SK-N-SH treated with all-trans-retinoic acid at 6 μM for 48 hours (cell line): Measurements from ENCODE around the gene SLC13A4.

Source experiments
- ATAC-seq: fragments of 200-7000 bp; cut with Tn5 transposase; 3 replicates; pipeline ENCODE4 v1.9.1; 2020; ENCODE audit warnings: mild to moderate bottlenecking, moderate library complexity
- ARNTL ChIP-seq: fragments of 450-650 bp; formaldehyde crosslinking; IDR thresholded peaks from 2 replicates; pipeline ENCODE4 v1.5.0; 2020; ENCODE audit warnings: low read depth, mild to moderate bottlenecking, moderate library complexity, borderline replicate concordance
- BACH2 ChIP-seq: fragments of 250-450 bp; sonication (Bioruptor Pico); IDR thresholded peaks from 2 replicates; pipeline ENCODE4 v1.9.0; 2021; ENCODE audit warnings: mild to moderate bottlenecking, borderline replicate concordance
- CREB5 ChIP-seq: fragments of 250-450 bp; sonication (Bioruptor Pico); IDR thresholded peaks from 2 replicates; pipeline ENCODE4 v1.5.1; 2020; ENCODE audit warnings: low read depth, mild to moderate bottlenecking, moderate library complexity
- CSDC2 ChIP-seq: fragments of 250-450 bp; sonication (Bioruptor Pico); IDR thresholded peaks from 2 replicates; pipeline ENCODE4 v1.5.0; 2020; ENCODE audit warnings: mild to moderate bottlenecking, moderate library complexity
- CSRNP3 ChIP-seq: fragments of 250-450 bp; sonication (Bioruptor Pico); IDR thresholded peaks from 2 replicates; pipeline ENCODE4 v1.5.1; 2021; ENCODE audit warnings: mild to moderate bottlenecking, moderate library complexity
- ESRRG ChIP-seq: fragments of 250-450 bp; sonication (Bioruptor Pico); IDR thresholded peaks from 2 replicates; pipeline ENCODE4 v1.6.1; 2021; ENCODE audit warnings: mild to moderate bottlenecking
- GLIS3 ChIP-seq: fragments of 250-450 bp; sonication (Bioruptor Pico); IDR thresholded peaks from 2 replicates; pipeline ENCODE4 v1.5.0; 2020; ENCODE audit warnings: mild to moderate bottlenecking, moderate library complexity
- OSR1 ChIP-seq: fragments of 250-450 bp; sonication (Bioruptor Pico); IDR thresholded peaks from 2 replicates; pipeline ENCODE4 v1.8.0; 2022; ENCODE audit warnings: moderate library complexity, mild to moderate bottlenecking, inconsistent platforms
- POU6F1 ChIP-seq: fragments of 250-450 bp; sonication (Bioruptor Pico); IDR thresholded peaks from 2 replicates; pipeline ENCODE4 v1.8.0; 2021; ENCODE audit warnings: low read depth, mild to moderate bottlenecking, moderate library complexity, borderline replicate concordance
- PPARA ChIP-seq: fragments of 250-450 bp; sonication (Bioruptor Pico); IDR thresholded peaks from 2 replicates; pipeline ENCODE4 v1.5.0; 2020; ENCODE audit warnings: mild to moderate bottlenecking, borderline replicate concordance
- SNAI2 ChIP-seq: fragments of 250-450 bp; sonication (Bioruptor Pico); IDR thresholded peaks from 2 replicates; pipeline ENCODE4 v1.5.0; 2020; ENCODE audit warnings: mild to moderate bottlenecking, moderate library complexity
- TOX ChIP-seq: fragments of 250-450 bp; sonication (Bioruptor Pico); IDR thresholded peaks from 2 replicates; pipeline ENCODE4 v1.8.0; 2021; ENCODE audit warnings: mild to moderate bottlenecking, moderate library complexity, borderline replicate concordance
- ZC3H10 ChIP-seq: fragments of 250-450 bp; sonication (Bioruptor Pico); IDR thresholded peaks from 2 replicates; pipeline ENCODE4 v1.5.1; 2021; ENCODE audit warnings: mild to moderate bottlenecking, moderate library complexity
- ZFP3 ChIP-seq: fragments of 250-450 bp; sonication (Bioruptor Pico); IDR thresholded peaks from 2 replicates; pipeline ENCODE4 v1.5.0; 2020; ENCODE audit warnings: mild to moderate bottlenecking, moderate library complexity
- ZFP30 ChIP-seq: fragments of 450-650 bp; formaldehyde crosslinking; IDR thresholded peaks from 2 replicates; pipeline ENCODE4 v1.5.0; 2022; ENCODE audit warnings: mild to moderate bottlenecking, moderate library complexity
- ZNF565 ChIP-seq: fragments of 450-650 bp; formaldehyde crosslinking; conservative IDR thresholded peaks from 2 replicates; pipeline ENCODE4 v1.5.0; 2020; ENCODE audit warnings: low read depth, mild to moderate bottlenecking, moderate library complexity
- ZNF70 ChIP-seq: fragments of 450-650 bp; formaldehyde crosslinking; IDR thresholded peaks from 2 replicates; pipeline ENCODE4 v1.5.0; 2020; ENCODE audit warnings: mild to moderate bottlenecking, moderate library complexity
- ZNF8 ChIP-seq: fragments of 450-650 bp; formaldehyde crosslinking; IDR thresholded peaks from 2 replicates; pipeline ENCODE4 v1.5.0; 2020; ENCODE audit warnings: mild to moderate bottlenecking, moderate library complexity
- TF ChIP-seq, protein P1 (sequence below): fragments of 250-450 bp; sonication (Bioruptor Pico); IDR thresholded peaks from 2 replicates; pipeline ENCODE4 v1.5.0; 2020; ENCODE audit warnings: mild to moderate bottlenecking, moderate library complexity

SLC13A4 gene

GRCh38 chr7:135741905-135742304 is 13.9 kb upstream of the SLC13A4 start:
- ATAC-seq, result no peak
- TF ChIP-seq ZFP30, result no peak
- no peak for TF ChIP-seq PPARA (CRISPR knock-in tag)
- no peak for TF ChIP-seq CSDC2 (CRISPR knock-in tag)
- no peak for TF ChIP-seq SNAI2 (CRISPR knock-in tag)
- no peak for TF ChIP-seq OSR1 (CRISPR knock-in tag)
- no peak for TF ChIP-seq ESRRG (CRISPR knock-in tag)
- no peak for TF ChIP-seq CREB5 (CRISPR knock-in tag)
- TF ChIP-seq GLIS3 (CRISPR knock-in tag), result no peak
- no peak for TF ChIP-seq ARNTL (CRISPR knock-in tag)

- TF ChIP-seq BACH2, result no peak
- ATAC-seq, result no peak
Observed at GRCh38 chr7:135740889-135741288, 12.9 kb upstream of the SLC13A4 start.

DNA sequence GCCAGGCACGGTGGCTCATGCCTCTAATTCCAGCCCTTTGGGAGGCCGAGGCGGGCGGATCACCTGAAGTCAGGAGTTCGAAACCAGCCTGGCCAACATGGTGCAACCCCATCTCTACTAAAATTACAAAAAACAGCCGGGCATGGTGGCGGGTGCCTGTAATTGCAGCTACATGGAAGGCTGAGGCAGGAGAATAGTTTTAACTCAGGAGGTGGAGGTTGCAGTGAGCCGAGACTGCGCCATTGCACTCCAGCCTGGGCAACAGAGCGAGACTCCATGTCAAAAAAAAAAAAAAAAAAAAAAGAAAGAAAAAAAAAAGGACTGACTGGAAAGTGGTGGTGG is 9.3 kb upstream of the SLC13A4 start:
- ATAC-seq, result 0 out of 3 replicates have a peak, but pooled peaks have one; percentile 20

GRCh38 chr7:135736586-135737305 is 8.8 kb upstream of the SLC13A4 start:
- ATAC-seq, result no peak; the same call in 2 of the 3 replicates

DNA sequence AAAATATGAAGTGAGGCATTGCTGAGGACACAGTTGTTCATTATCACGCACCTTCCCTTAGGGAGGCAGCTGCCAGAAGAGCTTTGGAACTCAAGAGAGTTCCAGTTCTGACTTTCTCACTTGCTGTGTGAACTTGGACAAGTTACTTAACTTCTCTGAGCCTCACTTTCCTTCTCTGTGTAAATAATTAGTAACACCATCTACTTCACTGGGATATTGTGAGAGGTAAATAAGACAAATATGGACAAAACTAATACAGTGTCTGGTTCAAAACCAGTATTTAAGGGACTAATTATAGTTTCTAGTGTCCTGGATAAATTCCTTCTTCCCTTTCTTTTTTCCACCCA is 6.3 kb upstream of the SLC13A4 start:
- ATAC-seq, result no peak
- TF ChIP-seq ZC3H10, result no peak
- TF ChIP-seq ARNTL (CRISPR knock-in tag), result no peak
- TF ChIP-seq CREB5 (CRISPR knock-in tag), result no peak
- no peak for TF ChIP-seq ZNF565 (CRISPR knock-in tag)
- no peak for TF ChIP-seq ZFP30
- no peak for TF ChIP-seq BACH2
- no peak for TF ChIP-seq ZNF70

More at GRCh38 chr7:135736586-135737305, 8.8 kb upstream of the SLC13A4 start:
- TF ChIP-seq, protein P1, sequence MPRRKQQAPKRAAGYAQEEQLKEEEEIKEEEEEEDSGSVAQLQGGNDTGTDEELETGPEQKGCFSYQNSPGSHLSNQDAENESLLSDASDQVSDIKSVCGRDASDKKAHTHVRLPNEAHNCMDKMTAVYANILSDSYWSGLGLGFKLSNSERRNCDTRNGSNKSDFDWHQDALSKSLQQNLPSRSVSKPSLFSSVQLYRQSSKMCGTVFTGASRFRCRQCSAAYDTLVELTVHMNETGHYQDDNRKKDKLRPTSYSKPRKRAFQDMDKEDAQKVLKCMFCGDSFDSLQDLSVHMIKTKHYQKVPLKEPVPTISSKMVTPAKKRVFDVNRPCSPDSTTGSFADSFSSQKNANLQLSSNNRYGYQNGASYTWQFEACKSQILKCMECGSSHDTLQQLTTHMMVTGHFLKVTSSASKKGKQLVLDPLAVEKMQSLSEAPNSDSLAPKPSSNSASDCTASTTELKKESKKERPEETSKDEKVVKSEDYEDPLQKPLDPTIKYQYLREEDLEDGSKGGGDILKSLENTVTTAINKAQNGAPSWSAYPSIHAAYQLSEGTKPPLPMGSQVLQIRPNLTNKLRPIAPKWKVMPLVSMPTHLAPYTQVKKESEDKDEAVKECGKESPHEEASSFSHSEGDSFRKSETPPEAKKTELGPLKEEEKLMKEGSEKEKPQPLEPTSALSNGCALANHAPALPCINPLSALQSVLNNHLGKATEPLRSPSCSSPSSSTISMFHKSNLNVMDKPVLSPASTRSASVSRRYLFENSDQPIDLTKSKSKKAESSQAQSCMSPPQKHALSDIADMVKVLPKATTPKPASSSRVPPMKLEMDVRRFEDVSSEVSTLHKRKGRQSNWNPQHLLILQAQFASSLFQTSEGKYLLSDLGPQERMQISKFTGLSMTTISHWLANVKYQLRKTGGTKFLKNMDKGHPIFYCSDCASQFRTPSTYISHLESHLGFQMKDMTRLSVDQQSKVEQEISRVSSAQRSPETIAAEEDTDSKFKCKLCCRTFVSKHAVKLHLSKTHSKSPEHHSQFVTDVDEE (CRISPR knock-in tag), result no peak
- TF ChIP-seq TOX (CRISPR knock-in tag) (no peak), ZFP3 (CRISPR knock-in tag) (no peak), CSRNP3 (no peak), SNAI2 (CRISPR knock-in tag) (no peak)

- ATAC-seq, result no peak
- TF ChIP-seq ZNF8 (CRISPR knock-in tag) (no peak), GLIS3 (CRISPR knock-in tag) (no peak), ARNTL (CRISPR knock-in tag) (no peak), CSRNP3 (no peak), TOX (CRISPR knock-in tag) (no peak), CSDC2 (CRISPR knock-in tag) (no peak), CREB5 (CRISPR knock-in tag) (no peak), ESRRG (CRISPR knock-in tag) (no peak), POU6F1 (CRISPR knock-in tag) (no peak), BACH2 (no peak), OSR1 (CRISPR knock-in tag) (no peak), ZNF70 (no peak)
Observed at GRCh38 chr7:135733603-135734342, 5.8 kb upstream of the SLC13A4 start.
